Type B pancreatic cell (in vitro differentiated cells): Measurements from ENCODE around the gene ENPP7. TPM values are rescaled to one million over a fixed set of nuclear protein-coding genes. Genes with fewer than 3 reads are reported as not detected.

Experiments used
- DNase-seq: peaks from one replicate; pipeline ENCODE4 v3.0.0; 2021; ENCODE audit warnings: mixed read lengths; ENCODE audit not compliant: unreplicated experiment; ENCODE audit errors: extremely low spot score
- H3K27ac Mint-ChIP-seq: 2 replicates; pipeline ENCODE4 v1.8.0; 2021; ENCODE audit warnings: mild to moderate bottlenecking, mixed read lengths
- H3K27me3 Mint-ChIP-seq: 2 replicates; pipeline ENCODE4 v1.8.0; 2021; ENCODE audit warnings: mixed read lengths
- H3K36me3 Mint-ChIP-seq: 2 replicates; pipeline ENCODE4 v1.8.0; 2021; ENCODE audit warnings: mixed read lengths
- H3K4me1 Mint-ChIP-seq: one replicate; pipeline ENCODE4 v1.8.0; 2021; ENCODE audit warnings: mixed read lengths; ENCODE audit not compliant: unreplicated experiment
- H3K4me3 Mint-ChIP-seq: 2 replicates; pipeline ENCODE4 v1.8.0; 2021; ENCODE audit warnings: mild to moderate bottlenecking, mixed read lengths
- H3K9me3 Mint-ChIP-seq: 2 replicates; pipeline ENCODE4 v1.8.0; 2021; ENCODE audit warnings: mixed read lengths
- total RNA-seq: library from RNA; stranded (reverse); gene quantifications from 2 replicates; pipeline ENCODE4 v1.2.1, GENCODE V29; 2021; ENCODE audit warnings: low replicate concordance
- TF ChIP-seq, protein P1 (sequence below): fragments of 200-600 bp; sonication (generic); conservative IDR thresholded peaks from 2 replicates; pipeline ENCODE4 v1.5.0; 2021; ENCODE audit warnings: antibody characterized with exemption, mild to moderate bottlenecking

The ENPP7 gene
- total RNA-seq, 1 donor from 2014 or later = 5.3 TPM

DNA sequence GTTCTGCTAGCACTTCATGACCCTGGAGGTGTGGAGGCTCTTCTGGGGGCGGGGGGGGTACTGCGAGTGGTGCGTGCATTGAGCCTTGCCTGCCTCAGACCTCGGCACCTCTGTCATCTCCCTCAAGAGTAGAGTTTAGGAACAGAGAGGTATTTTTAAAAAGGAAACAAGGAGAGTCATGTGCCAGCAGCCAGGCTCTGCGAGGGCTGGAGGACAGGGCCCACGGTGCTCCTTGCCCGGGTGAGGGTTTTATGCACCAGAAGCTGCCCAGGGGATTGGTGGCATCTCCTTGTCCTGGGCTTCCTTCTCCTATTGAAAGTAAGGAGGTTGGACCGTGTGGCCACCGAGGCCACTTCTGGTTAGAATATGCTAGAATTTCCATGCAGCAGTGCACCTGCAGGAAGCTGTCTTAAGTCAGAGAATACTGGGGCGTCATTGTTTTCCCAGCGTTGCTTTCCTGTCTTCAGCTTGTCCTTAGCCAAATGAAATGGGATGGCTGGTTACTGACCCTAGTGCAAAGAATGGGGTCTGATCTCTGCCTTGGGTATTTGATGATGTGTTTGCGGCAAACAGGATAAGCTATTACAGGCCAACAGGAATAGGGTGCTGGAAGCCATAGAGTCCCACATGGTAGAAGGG lies 50.4 kb downstream of the ENPP7 start:
- peak overlapping the region; percentile 95 for H3K4me3 Mint-ChIP-seq
- TF ChIP-seq, protein P1, sequence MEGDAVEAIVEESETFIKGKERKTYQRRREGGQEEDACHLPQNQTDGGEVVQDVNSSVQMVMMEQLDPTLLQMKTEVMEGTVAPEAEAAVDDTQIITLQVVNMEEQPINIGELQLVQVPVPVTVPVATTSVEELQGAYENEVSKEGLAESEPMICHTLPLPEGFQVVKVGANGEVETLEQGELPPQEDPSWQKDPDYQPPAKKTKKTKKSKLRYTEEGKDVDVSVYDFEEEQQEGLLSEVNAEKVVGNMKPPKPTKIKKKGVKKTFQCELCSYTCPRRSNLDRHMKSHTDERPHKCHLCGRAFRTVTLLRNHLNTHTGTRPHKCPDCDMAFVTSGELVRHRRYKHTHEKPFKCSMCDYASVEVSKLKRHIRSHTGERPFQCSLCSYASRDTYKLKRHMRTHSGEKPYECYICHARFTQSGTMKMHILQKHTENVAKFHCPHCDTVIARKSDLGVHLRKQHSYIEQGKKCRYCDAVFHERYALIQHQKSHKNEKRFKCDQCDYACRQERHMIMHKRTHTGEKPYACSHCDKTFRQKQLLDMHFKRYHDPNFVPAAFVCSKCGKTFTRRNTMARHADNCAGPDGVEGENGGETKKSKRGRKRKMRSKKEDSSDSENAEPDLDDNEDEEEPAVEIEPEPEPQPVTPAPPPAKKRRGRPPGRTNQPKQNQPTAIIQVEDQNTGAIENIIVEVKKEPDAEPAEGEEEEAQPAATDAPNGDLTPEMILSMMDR = no peak

DNA sequence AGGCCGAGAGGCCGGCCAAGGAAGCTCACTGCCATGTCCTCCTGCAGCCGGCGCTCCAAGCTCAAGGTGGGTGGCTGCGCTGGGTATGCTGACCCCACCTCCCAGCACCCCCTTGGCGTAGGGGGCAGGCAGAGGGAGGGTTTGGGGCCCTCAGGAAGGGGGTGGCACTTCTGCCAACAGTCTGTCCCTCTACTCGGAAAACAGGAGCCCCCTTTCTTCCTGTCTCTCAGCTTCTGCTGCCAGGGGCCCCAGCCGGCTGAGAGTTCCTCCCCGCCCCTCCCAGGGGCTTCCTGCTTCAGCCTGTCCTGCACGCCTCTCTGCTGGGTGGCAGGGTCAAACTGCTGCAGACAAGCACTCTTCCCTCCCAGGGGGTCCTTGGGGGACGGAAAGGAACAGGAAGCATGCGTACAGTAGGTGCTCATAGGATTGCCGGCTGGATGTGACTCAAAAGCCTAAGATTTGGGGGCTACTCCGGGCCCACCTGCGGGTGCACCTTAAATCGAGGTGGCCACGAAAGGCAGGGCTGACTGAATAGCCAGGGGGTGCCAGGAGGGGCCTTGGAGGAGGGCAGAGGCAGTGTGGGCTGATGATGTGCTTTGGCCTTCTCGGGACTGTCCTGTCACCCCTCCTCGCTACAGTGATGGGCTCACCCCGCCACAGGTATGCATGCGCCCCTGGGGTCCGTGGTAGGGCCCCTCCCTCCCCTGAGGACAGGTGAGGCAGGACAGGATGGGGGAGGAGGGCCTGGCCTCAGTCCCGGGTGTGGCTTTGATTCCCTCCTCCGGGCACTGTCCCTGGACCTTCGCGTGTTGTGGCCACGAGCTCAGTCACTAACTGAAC lies 51.2 kb downstream of the ENPP7 start:
- Mint-ChIP-seq H3K36me3 (peaks cover 26% of the 10 kb centered on the region), H3K4me3 (no peak overlapping the region), H3K4me1 (peaks cover 21% of the 10 kb centered on the region), H3K9me3 (no peaks in the 10 kb centered on the region), H3K27ac (no peak overlapping the region), H3K27me3 (peaks cover 11% of the 10 kb centered on the region)
- DNase-seq = no peak
- TF ChIP-seq, protein P1 = no peak

More for the DNA sequence above, 50.4 kb downstream of the ENPP7 start:
- Mint-ChIP-seq H3K36me3 (peaks cover 26% of the 10 kb centered on the region), H3K4me1 (peaks cover 29% of the 10 kb centered on the region), H3K27ac (no peak overlapping the region), H3K27me3 (peaks cover 11% of the 10 kb centered on the region), H3K9me3 (no peaks in the 10 kb centered on the region)
- DNase-seq = no peak

DNA sequence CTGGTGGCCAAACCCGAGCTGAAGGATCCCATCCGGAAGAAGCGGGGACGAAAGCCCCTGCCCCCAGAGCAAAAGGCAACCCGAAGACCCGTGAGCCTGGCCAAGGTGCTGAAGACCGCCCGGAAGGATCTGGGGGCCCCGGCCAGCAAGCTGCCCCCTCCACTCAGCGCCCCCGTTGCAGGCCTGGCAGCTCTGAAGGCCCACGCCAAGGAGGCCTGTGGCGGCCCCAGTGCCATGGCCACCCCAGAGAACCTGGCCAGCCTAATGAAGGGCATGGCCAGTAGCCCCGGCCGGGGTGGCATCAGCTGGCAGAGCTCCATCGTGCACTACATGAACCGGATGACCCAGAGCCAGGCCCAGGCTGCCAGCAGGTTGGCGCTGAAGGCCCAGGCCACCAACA lies 53.1 kb downstream of the ENPP7 start:
- no peak overlapping the region for H3K4me3 Mint-ChIP-seq
- peaks cover 32% of the 10 kb centered on the region for H3K36me3 Mint-ChIP-seq
- DNase-seq = no peak
- no peak overlapping the region for H3K27ac Mint-ChIP-seq
- peaks cover 35% of the 10 kb centered on the region for H3K4me1 Mint-ChIP-seq
- TF ChIP-seq, protein P1 = no peak
- peaks cover 30% of the 10 kb centered on the region for H3K27me3 Mint-ChIP-seq
- H3K9me3 Mint-ChIP-seq = no peaks in the 10 kb centered on the region

DNA sequence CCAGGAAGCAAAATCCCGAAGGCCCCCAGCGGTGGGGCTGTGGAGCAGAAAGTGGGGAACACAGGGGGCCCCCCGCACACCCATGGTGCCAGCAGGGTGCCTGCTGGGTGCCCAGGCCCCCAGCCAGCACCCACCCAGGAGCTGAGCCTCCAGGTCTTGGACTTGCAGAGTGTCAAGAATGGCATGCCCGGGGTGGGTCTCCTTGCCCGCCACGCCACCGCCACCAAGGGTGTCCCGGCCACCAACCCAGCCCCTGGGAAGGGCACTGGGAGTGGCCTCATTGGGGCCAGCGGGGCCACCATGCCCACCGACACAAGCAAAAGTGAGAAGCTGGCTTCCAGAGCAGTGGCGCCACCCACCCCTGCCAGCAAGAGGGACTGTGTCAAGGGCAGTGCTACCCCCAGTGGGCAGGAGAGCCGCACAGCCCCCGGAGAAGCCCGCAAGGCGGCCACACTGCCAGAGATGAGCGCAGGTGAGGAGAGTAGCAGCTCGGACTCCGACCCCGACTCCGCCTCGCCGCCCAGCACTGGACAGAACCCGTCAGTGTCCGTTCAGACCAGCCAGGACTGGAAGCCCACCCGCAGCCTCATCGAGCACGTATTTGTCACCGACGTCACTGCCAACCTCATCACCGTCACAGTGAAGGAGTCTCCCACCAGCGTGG lies 53.7 kb downstream of the ENPP7 start:
- no peaks in the 10 kb centered on the region for H3K9me3 Mint-ChIP-seq
- peaks cover 35% of the 10 kb centered on the region for H3K4me1 Mint-ChIP-seq
- H3K27ac Mint-ChIP-seq = no peak overlapping the region
- peaks cover 36% of the 10 kb centered on the region for H3K27me3 Mint-ChIP-seq
- no peak for DNase-seq
- TF ChIP-seq, protein P1 = no peak
- H3K36me3 Mint-ChIP-seq = peaks cover 32% of the 10 kb centered on the region
- no peak overlapping the region for H3K4me3 Mint-ChIP-seq

DNA sequence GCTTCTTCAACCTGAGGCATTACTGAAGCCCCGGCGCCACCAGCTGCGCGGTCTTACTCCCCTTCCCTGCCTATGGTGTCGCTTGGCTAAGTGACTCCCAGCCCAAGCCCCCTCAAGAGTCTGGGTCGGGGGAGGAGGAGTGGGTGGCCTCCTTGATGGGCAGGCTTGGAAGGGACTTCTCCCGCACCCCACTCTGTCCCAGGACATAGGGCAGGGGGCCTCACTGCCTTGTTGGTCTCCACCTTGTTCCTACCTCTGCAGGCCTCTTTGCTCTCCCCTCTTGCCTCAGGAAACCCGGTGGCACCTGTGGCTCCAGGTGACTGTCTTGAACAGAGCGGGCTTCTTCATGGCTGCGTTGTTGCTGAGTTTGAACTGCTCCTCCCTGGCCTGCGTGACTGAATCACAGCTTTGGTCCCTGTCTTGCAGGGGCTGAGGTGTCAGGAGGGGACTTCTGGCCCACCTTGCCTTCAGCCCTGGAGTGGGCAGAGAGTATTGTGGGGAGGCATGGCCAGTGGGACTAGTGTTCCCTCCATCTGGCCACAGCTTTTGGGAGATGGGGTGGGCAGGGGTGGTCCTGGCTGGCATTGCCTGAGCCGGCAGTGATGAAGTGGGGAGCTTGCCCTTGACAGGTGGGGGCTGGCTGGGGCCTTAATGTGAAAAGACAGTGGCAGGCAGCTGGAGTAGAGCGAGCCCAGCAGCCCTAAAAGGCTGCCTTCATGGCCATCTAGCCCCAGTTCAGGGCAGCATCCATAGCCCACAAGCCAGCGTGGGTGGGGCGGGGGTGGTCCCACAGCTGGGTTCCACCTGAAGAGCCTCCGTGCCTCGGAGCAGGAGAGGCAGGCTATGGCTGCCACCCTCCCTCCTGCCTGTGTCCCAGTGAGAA lies 54.5 kb downstream of the ENPP7 start:
- H3K9me3 Mint-ChIP-seq = no peaks in the 10 kb centered on the region
- DNase-seq = no peak
- no peak overlapping the region for H3K4me3 Mint-ChIP-seq
- TF ChIP-seq, protein P1 = no peak
- peaks cover 39% of the 10 kb centered on the region for H3K27me3 Mint-ChIP-seq
- H3K36me3 Mint-ChIP-seq = peaks cover 25% of the 10 kb centered on the region
- no peak overlapping the region for H3K27ac Mint-ChIP-seq
- peaks cover 28% of the 10 kb centered on the region for H3K4me1 Mint-ChIP-seq
